ENCODE measurements around the gene TRIM67.

GRCh38 chr1:231213831-231214573 lies 52.1 kb downstream of the TRIM67 start:
- no peak for TF ChIP-seq CTCF (IDR thresholded peaks at IDR 0.05)
- no peak for TF ChIP-seq POLR2A (IDR thresholded peaks at IDR 0.05)
